Measurements from ENCODE around the gene ATP6V0E2.

The ATP6V0E2 gene

GRCh38 chr7:149853157-149853556 is 20.6 kb upstream of the ATP6V0E2 start:
- H3K36me3 ChIP-seq (ENCODE audit: control insufficient read depth in 5 of 5, insufficient read depth in 5 of 5, low read length in 5 of 5) = peaks cover 3 to 30% (median 18%) of the 10 kb centered on the region in 5 donors
- H3K9ac ChIP-seq (ENCODE audit: low read length in 5 of 5) = no peak overlapping the region
- H3K4me3 ChIP-seq (ENCODE audit: low read depth in 1 of 5, low read length in 5 of 5) = no peak overlapping the region
- H3K27me3 ChIP-seq (ENCODE audit: control insufficient read depth in 5 of 5, insufficient read depth in 4 of 5, low read length in 5 of 5) = no peaks in the 10 kb centered on the region
- H3K4me1 ChIP-seq (ENCODE audit: control insufficient read depth in 5 of 5, insufficient read depth in 5 of 5, low read length in 5 of 5) = peaks cover 0 to 10% (median 6%) of the 10 kb centered on the region in 5 donors
- no peak overlapping the region for H3K27ac ChIP-seq (ENCODE audit: low read depth, low read length)
- no peaks in the 10 kb centered on the region for H3K9me3 ChIP-seq (ENCODE audit: control insufficient read depth in 5 of 5, low read length in 5 of 5)

- Histone ChIP-seq H3K9ac (ENCODE audit: low read length in 5 of 5) (no peak overlapping the region), H3K27me3 (ENCODE audit: control insufficient read depth in 5 of 5, insufficient read depth in 4 of 5, low read length in 5 of 5) (no peaks in the 10 kb centered on the region), H3K4me1 (ENCODE audit: control insufficient read depth in 5 of 5, insufficient read depth in 5 of 5, low read length in 5 of 5) (peaks cover 0 to 8% (median 4%) of the 10 kb centered on the region in 5 donors), H3K9me3 (ENCODE audit: control insufficient read depth in 5 of 5, low read length in 5 of 5) (no peaks in the 10 kb centered on the region), H3K27ac (ENCODE audit: low read depth, low read length) (no peak overlapping the region), H3K36me3 (ENCODE audit: control insufficient read depth in 5 of 5, insufficient read depth in 5 of 5, low read length in 5 of 5) (peaks cover under 1 to 26% (median 20%) of the 10 kb centered on the region in 5 donors), H3K4me3 (ENCODE audit: low read depth in 1 of 5, low read length in 5 of 5) (no peak overlapping the region)
These were observed 19.0 kb upstream of the ATP6V0E2 start for GRCh38 chr7:149854611-149855360.

GRCh38 chr7:149855361-149856305 is 18.1 kb upstream of the ATP6V0E2 start:
- no peaks in the 10 kb centered on the region for H3K9me3 ChIP-seq (ENCODE audit: control insufficient read depth in 5 of 5, low read length in 5 of 5)
- H3K9ac ChIP-seq (ENCODE audit: low read length in 5 of 5) = no peak overlapping the region
- H3K27me3 ChIP-seq (ENCODE audit: control insufficient read depth in 5 of 5, insufficient read depth in 4 of 5, low read length in 5 of 5) = no peaks in the 10 kb centered on the region
- no peak overlapping the region for H3K27ac ChIP-seq (ENCODE audit: low read depth, low read length)
- H3K4me1 ChIP-seq (ENCODE audit: control insufficient read depth in 5 of 5, insufficient read depth in 5 of 5, low read length in 5 of 5) = peaks cover 0 to 8% (median 4%) of the 10 kb centered on the region in 5 donors
- H3K36me3 ChIP-seq (ENCODE audit: control insufficient read depth in 5 of 5, insufficient read depth in 5 of 5, low read length in 5 of 5) = peaks cover 2 to 30% (median 25%) of the 10 kb centered on the region in 5 donors
- H3K4me3 ChIP-seq (ENCODE audit: low read depth in 1 of 5, low read length in 5 of 5) = no peak overlapping the region

GRCh38 chr7:149856583-149856982 is 17.2 kb upstream of the ATP6V0E2 start:
- H3K4me1 ChIP-seq (ENCODE audit: control insufficient read depth in 5 of 5, insufficient read depth in 5 of 5, low read length in 5 of 5) = peaks cover 0 to 8% (median 4%) of the 10 kb centered on the region in 5 donors
- H3K36me3 ChIP-seq (ENCODE audit: control insufficient read depth in 5 of 5, insufficient read depth in 5 of 5, low read length in 5 of 5) = peaks cover 2 to 40% (median 34%) of the 10 kb centered on the region in 5 donors
- H3K27me3 ChIP-seq (ENCODE audit: control insufficient read depth in 5 of 5, insufficient read depth in 4 of 5, low read length in 5 of 5) = no peaks in the 10 kb centered on the region
- no peak overlapping the region for H3K27ac ChIP-seq (ENCODE audit: low read depth, low read length)
- H3K9me3 ChIP-seq (ENCODE audit: control insufficient read depth in 5 of 5, low read length in 5 of 5) = no peaks in the 10 kb centered on the region
- H3K4me3 ChIP-seq (ENCODE audit: low read depth in 1 of 5, low read length in 5 of 5) = no peak overlapping the region
- no peak overlapping the region for H3K9ac ChIP-seq (ENCODE audit: low read length in 5 of 5)

- Histone ChIP-seq H3K9me3 (ENCODE audit: control insufficient read depth in 5 of 5, low read length in 5 of 5) (no peaks in the 10 kb centered on the region), H3K36me3 (ENCODE audit: control insufficient read depth in 5 of 5, insufficient read depth in 5 of 5, low read length in 5 of 5) (peaks cover 2 to 57% (median 52%) of the 10 kb centered on the region in 5 donors), H3K27ac (ENCODE audit: low read depth, low read length) (no peak overlapping the region), H3K9ac (ENCODE audit: low read length in 5 of 5) (no peak overlapping the region), H3K4me1 (ENCODE audit: control insufficient read depth in 5 of 5, insufficient read depth in 5 of 5, low read length in 5 of 5) (peaks cover 0 to 8% (median 4%) of the 10 kb centered on the region in 5 donors), H3K4me3 (ENCODE audit: low read depth in 1 of 5, low read length in 5 of 5) (no peak overlapping the region), H3K27me3 (ENCODE audit: control insufficient read depth in 5 of 5, insufficient read depth in 4 of 5, low read length in 5 of 5) (no peaks in the 10 kb centered on the region)
These were observed 14.4 kb upstream of the ATP6V0E2 start for GRCh38 chr7:149859369-149859768.

GRCh38 chr7:149859876-149860275 is 13.9 kb upstream of the ATP6V0E2 start:
- Histone ChIP-seq H3K4me3 (ENCODE audit: low read depth in 1 of 5, low read length in 5 of 5) (no peak overlapping the region), H3K9me3 (ENCODE audit: control insufficient read depth in 5 of 5, low read length in 5 of 5) (no peaks in the 10 kb centered on the region), H3K4me1 (ENCODE audit: control insufficient read depth in 5 of 5, insufficient read depth in 5 of 5, low read length in 5 of 5) (peaks cover 0 to 4% (median 0%) of the 10 kb centered on the region in 5 donors), H3K9ac (ENCODE audit: low read length in 5 of 5) (no peak overlapping the region), H3K27me3 (ENCODE audit: control insufficient read depth in 5 of 5, insufficient read depth in 4 of 5, low read length in 5 of 5) (no peaks in the 10 kb centered on the region), H3K36me3 (ENCODE audit: control insufficient read depth in 5 of 5, insufficient read depth in 5 of 5, low read length in 5 of 5) (peaks cover 2 to 63% (median 57%) of the 10 kb centered on the region in 5 donors), H3K27ac (ENCODE audit: low read depth, low read length) (no peak overlapping the region)

GRCh38 chr7:149860821-149861727 is 12.7 kb upstream of the ATP6V0E2 start:
- Histone ChIP-seq H3K27me3 (ENCODE audit: control insufficient read depth in 5 of 5, insufficient read depth in 4 of 5, low read length in 5 of 5) (no peaks in the 10 kb centered on the region), H3K36me3 (ENCODE audit: control insufficient read depth in 5 of 5, insufficient read depth in 5 of 5, low read length in 5 of 5) (peaks cover 2 to 72% (median 64%) of the 10 kb centered on the region in 5 donors), H3K9me3 (ENCODE audit: control insufficient read depth in 5 of 5, low read length in 5 of 5) (no peaks in the 10 kb centered on the region), H3K4me3 (ENCODE audit: low read depth in 1 of 5, low read length in 5 of 5) (no peak overlapping the region), H3K27ac (ENCODE audit: low read depth, low read length) (no peak overlapping the region), H3K9ac (ENCODE audit: low read length in 5 of 5) (no peak overlapping the region), H3K4me1 (ENCODE audit: control insufficient read depth in 5 of 5, insufficient read depth in 5 of 5, low read length in 5 of 5) (no peaks in the 10 kb centered on the region)

GRCh38 chr7:149861728-149862045 is 12.1 kb upstream of the ATP6V0E2 start:
- H3K27ac ChIP-seq (ENCODE audit: low read depth, low read length) = no peak overlapping the region
- peaks cover 2 to 73% (median 68%) of the 10 kb centered on the region in 5 donors for H3K36me3 ChIP-seq (ENCODE audit: control insufficient read depth in 5 of 5, insufficient read depth in 5 of 5, low read length in 5 of 5)

GRCh38 chr7:149862156-149862555 is 11.6 kb upstream of the ATP6V0E2 start:
- Histone ChIP-seq H3K27me3 (ENCODE audit: control insufficient read depth in 5 of 5, insufficient read depth in 4 of 5, low read length in 5 of 5) (no peaks in the 10 kb centered on the region), H3K9ac (ENCODE audit: low read length in 5 of 5) (no peak overlapping the region), H3K36me3 (ENCODE audit: control insufficient read depth in 5 of 5, insufficient read depth in 5 of 5, low read length in 5 of 5) (peaks cover 2 to 73% (median 68%) of the 10 kb centered on the region in 5 donors), H3K9me3 (ENCODE audit: control insufficient read depth in 5 of 5, low read length in 5 of 5) (no peaks in the 10 kb centered on the region), H3K27ac (ENCODE audit: low read depth, low read length) (no peak overlapping the region), H3K4me1 (ENCODE audit: control insufficient read depth in 5 of 5, insufficient read depth in 5 of 5, low read length in 5 of 5) (peaks cover 0 to 3% (median 0%) of the 10 kb centered on the region in 5 donors), H3K4me3 (ENCODE audit: low read depth in 1 of 5, low read length in 5 of 5) (no peak overlapping the region)

More at GRCh38 chr7:149861728-149862045, 12.1 kb upstream of the ATP6V0E2 start:
- H3K27me3 ChIP-seq (ENCODE audit: control insufficient read depth in 5 of 5, insufficient read depth in 4 of 5, low read length in 5 of 5) = no peaks in the 10 kb centered on the region
- H3K4me3 ChIP-seq (ENCODE audit: low read depth in 1 of 5, low read length in 5 of 5) = no peak overlapping the region
- no peaks in the 10 kb centered on the region for H3K9me3 ChIP-seq (ENCODE audit: control insufficient read depth in 5 of 5, low read length in 5 of 5)
- no peak overlapping the region for H3K9ac ChIP-seq (ENCODE audit: low read length in 5 of 5)
- no peaks in the 10 kb centered on the region for H3K4me1 ChIP-seq (ENCODE audit: control insufficient read depth in 5 of 5, insufficient read depth in 5 of 5, low read length in 5 of 5)

All from subcutaneous abdominal adipose tissue (tissue), 5 donors.